Astrocyte of the hippocampus (primary cell): ENCODE results near the gene RAD51B.
A peak's percentile ranks its signal among the peaks of the same experiment; 100 is the strongest.
"Not testable (repeated sequence)": the region's sequence is repeated elsewhere in the genome, so short reads cannot be mapped to it uniquely, and the experiment has no call there.

Experiments
- DNase-seq: peaks from one replicate; pipeline ENCODE4 v3.0.0; 2011; ENCODE audit warnings: low read depth, low spot score

RAD51B gene

DNA sequence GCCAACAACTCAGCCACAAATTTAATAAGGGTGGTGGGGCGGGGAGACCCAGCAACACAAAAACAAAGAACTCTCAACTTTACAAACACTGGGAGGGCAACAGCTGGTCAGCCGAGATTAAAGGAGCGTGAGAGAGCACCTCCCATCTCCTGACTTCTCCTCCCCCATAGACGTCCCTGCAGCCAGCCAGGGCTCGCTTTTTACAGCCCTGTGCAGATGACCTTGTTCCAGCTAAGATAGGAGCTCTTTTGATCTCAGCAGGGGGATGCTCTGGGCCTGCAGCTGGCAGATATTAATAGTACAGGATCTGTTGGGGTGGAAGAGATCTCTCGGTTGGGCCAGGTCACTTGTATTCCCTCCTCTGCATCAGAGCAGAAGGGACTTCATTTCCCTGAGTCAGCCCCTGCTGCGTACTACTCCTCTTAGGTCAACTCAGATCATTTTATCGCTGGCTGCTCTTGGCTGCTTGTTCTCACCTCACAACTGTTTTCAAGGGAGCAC is 475.8 kb downstream of the RAD51B start:
- DNase-seq: peak; percentile 30

DNA sequence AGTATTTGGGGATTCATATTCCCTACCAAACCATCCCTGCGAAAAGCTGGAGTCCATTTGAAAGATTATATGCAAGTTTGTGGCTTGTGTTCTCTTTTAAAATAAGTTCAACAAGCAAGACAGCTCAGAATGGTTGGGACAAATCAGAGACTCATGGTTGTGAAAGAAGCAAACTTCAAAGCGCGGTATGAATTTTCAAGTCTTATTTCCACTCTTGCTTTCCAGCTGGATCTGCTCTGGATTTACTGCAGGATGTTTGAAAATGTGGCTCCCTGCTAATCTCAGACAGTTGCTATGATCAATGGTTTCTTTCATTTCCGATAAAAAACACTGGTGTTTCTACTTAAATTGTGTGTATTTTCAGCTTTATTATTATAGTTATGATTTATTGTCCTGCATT is 477.5 kb downstream of the RAD51B start:
- no peak for DNase-seq

GRCh38 chr14:68297876-68298468 is 478.4 kb downstream of the RAD51B start:
- DNase-seq: peak; percentile 31

DNA sequence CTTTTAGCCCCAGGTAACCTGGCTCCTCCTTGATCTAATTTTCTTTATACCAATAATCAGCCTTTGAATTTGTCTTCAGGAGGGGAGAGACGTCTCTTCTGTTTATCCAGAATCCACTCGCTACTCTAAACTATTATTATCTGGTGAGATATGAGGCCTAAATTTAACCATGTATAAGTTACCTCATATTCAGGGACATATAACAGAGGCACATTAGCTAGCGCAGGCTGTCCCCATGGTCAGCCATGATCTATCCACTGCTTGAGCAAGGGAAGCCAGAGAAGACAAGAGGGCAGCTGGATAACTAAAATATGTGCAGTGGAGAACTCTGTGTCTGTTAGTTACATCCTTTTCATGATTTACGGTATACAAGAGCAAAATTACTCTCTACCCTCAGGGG is 481.0 kb downstream of the RAD51B start:
- no peak for DNase-seq

DNA sequence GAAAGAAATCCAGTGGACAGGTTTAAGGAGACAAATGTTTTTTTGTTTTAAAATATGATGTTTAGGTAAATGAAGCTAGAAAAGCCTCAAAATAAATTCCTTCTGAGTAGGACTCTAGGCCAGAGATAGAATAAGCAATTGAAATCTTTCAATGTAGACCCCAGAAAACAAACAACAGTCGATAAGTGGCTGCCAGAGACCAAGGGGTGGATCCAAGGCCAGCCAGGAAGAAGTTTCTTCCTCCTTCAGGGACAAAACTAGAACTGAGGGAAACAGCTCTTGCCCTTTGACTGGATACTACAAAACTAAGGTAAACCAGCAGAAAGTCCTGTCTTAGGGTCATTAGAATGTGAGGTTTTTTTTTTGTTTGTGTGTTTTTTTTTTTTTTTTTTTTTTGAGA is 481.6 kb downstream of the RAD51B start:
- DNase-seq: no peak

- DNase-seq: not testable (repeated sequence)
Measured at GRCh38 chr14:68302938-68303337, 483.4 kb downstream of the RAD51B start.

DNA sequence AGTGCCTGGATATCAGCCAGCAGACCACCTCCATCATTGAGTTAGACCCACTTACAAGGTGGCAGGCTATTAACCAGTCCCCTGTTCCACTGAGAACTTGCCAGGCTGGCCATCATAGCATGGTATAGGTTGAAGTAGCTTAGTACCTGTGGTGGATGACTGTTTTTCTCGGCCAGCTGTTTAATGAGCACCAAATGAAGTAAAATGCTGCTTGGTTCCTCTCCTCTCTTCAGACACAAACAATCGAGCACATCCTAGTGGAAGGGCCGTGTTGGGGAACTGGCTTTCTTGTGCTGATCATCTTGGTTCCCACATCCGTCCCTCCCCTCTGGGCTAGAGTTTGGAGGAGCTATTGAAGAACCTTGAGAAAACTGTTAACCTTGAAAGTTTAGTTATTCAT is 486.2 kb downstream of the RAD51B start:
- DNase-seq: no peak

GRCh38 chr14:68306265-68306933 is 486.8 kb downstream of the RAD51B start:
- no peak for DNase-seq

GRCh38 chr14:68306934-68307789 is 487.6 kb downstream of the RAD51B start:
- DNase-seq: peak; percentile 41

DNA sequence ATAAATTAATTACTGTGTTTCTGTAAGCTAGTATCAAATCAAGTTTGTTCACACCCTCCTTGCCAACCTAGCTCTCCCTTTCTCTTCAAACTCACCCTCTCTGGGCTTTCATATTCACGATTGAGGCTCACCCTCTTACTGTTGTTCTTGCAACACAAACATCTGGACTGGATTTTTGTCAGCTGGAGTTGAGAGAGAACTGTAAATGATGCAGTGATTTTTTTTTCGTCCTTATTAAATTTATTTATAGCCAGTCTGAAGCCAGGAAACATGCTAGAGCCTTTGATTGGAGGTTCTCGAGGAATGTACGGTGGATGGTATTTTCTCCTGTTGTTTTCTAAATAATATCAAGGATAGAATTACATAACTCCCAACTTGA is 488.2 kb downstream of the RAD51B start:
- no peak for DNase-seq

GRCh38 chr14:68308726-68309520 is 489.3 kb downstream of the RAD51B start:
- no peak for DNase-seq

GRCh38 chr14:68309616-68310015 is 490.0 kb downstream of the RAD51B start:
- DNase-seq: no peak

- DNase-seq: no peak
Measured at GRCh38 chr14:68312300-68312699, 492.7 kb downstream of the RAD51B start.

DNA sequence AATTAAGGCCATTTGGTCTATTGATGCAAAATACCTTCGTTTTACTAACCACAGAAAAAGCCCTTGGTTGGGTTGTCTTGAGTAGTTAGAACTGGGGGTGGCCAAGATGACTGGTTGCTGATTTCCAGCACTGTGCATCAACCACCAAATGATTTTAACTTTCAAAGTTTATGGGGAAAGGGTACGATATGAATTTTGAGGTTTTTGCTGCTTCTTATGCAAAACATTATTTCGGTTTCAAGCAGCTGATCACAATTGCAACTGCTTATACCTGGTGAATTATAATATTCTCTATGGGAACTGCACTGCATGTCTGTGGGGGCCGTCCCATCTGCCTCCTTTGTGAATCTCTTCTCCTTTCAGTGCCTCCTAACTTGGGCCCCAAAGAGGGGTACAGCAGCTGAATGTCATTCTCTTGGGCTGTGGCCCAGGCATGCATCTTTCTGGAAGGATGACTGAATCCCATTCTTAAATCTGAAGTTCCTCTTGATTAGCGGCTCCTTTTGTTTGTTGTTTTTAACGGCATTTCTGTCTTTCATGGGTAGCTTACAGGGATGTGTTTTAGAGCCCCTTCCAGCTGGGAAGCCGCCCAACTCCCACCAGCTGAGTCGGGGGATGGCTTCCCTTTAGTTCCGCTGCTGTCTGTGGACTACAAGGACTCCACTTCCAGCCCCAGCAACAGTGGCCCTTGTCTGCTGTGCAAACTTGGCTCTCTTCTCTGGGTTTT is 493.5 kb downstream of the RAD51B start:
- no peak for DNase-seq

GRCh38 chr14:68314642-68315041 is 495.1 kb downstream of the RAD51B start:
- DNase-seq: no peak

- no peak for DNase-seq
Measured at GRCh38 chr14:68315081-68315480, 495.5 kb downstream of the RAD51B start.

- no peak for DNase-seq
Measured at GRCh38 chr14:68316078-68316868, 496.7 kb downstream of the RAD51B start.

DNA sequence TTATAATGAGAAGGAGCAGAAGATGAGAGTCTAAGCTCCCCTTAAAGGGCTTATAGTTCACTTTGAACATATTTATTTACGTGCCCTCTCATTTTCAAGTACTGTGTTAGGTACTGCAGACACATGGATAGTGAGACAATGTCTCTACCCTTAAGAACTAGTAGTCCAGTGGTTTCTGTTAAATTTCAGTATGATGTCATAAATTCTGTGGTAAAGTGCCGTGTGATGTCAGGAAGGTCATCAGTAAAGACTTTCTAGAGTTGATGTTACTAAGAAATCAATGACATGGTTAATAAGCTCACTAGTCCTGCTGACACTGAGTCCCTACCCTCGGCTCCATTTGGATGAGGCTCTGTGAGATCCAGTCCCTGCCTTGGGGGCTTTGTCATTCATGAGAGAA is 497.7 kb downstream of the RAD51B start:
- no peak for DNase-seq

DNA sequence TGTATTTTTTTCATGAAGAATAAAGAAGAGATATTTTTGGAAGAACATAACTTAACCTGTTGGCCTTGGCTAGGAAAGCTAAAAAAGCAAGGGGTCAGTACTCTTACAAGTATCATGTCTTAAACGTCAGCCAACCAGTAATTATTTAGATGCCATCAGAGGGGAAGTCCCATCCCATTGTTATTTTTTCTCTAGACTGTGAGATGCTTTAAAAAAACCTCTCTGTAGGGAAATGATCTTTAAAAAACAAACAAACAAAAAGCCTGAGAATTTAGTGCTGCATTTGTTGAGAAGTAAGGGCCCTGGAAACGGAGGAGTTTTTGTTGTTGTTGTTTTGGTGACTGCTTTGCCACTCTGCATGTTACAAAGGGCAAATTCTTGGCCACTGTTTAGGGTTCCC is 499.2 kb downstream of the RAD51B start:
- no peak for DNase-seq

DNA sequence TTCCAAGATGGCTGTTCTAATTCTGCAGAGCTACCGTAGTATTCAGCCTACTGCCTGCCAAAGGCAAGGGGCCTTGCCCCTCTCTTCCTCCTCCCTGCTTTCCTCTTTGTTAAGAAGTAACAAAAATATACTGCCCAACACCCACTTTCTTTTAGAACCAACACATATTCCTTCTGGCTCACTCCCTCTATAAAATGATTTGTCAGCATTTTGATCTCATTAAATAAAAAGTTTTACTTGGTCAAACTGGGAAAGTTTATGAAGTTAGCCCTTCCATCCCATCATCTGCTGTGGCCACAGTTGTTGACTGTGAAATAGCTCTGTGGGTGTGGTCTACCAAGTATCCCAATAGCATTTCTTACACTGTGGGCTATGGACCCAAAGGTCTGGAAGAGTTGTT is 500.9 kb downstream of the RAD51B start:
- DNase-seq: no peak
